IMR-90 (cell line): ENCODE data around the gene PPP2R2D.

Experiments
- BHLHE40 ChIP-seq: fragments of 150-350 bp; IDR thresholded peaks from 2 replicates; pipeline ENCODE4 v1.6.1; 2016; ENCODE audit warnings: mild to moderate bottlenecking, low read depth, low read length
- CEBPB ChIP-seq: IDR thresholded peaks from 2 replicates; pipeline ENCODE4 v1.6.1; 2012; ENCODE audit warnings: low read depth, low read length, improper control_type of control experiment
- CTCF ChIP-seq: conservative IDR thresholded peaks from 2 replicates; pipeline ENCODE4 v1.5.1; 2012; ENCODE audit warnings: mild to moderate bottlenecking, low read depth, low read length, improper control_type of control experiment
- FOS ChIP-seq: fragments of 150-350 bp; IDR thresholded peaks from 2 replicates; pipeline ENCODE4 v1.6.1; 2016; ENCODE audit warnings: low read depth, low read length
- NFE2L2 ChIP-seq: fragments of 150-350 bp; IDR thresholded peaks from 2 replicates; pipeline ENCODE4 v1.6.1; 2016; ENCODE audit warnings: low read depth, mild to moderate bottlenecking, low read length
- POLR2A ChIP-seq: IDR thresholded peaks from 2 replicates; pipeline ENCODE4 v1.6.1; 2012; ENCODE audit warnings: mild to moderate bottlenecking, low read depth, low read length
- RFX5 ChIP-seq: IDR thresholded peaks from 2 replicates; pipeline ENCODE4 v1.8.0; 2012; ENCODE audit warnings: low read depth, mild to moderate bottlenecking, low read length, moderate library complexity
- SMC3 ChIP-seq: fragments of 150-350 bp; IDR thresholded peaks from 2 replicates; pipeline ENCODE4 v1.6.1; 2016; ENCODE audit warnings: low read depth, mild to moderate bottlenecking, antibody characterized with exemption, low read length, moderate library complexity
- USF2 ChIP-seq: fragments of 150-350 bp; IDR thresholded peaks from 2 replicates; pipeline ENCODE4 v1.6.1; 2017; ENCODE audit warnings: mild to moderate bottlenecking, antibody characterized with exemption, low read length, low read depth

GRCh38 chr10:131925011-131925649 is 24.3 kb downstream of the PPP2R2D start:
- TF ChIP-seq USF2 (no peak), CTCF (no peak), NFE2L2 (no peak), POLR2A (no peak), BHLHE40 (no peak), CEBPB (no peak), RFX5 (no peak), SMC3 (no peak), FOS (no peak)
